HG03354 (cell line): ENCODE measurements around the gene PDIA6.

ENCODE experiments used
- ATAC-seq: cut with Tn5 transposase; IDR thresholded peaks from one replicate; pipeline ENCODE4 v1.9.1; 2021; ENCODE audit warnings: mild to moderate bottlenecking; ENCODE audit not compliant: unreplicated experiment, poor library complexity, severe bottlenecking

The PDIA6 gene

GRCh38 chr2:10741139-10741538 is 71.4 kb downstream of the PDIA6 start:
- ATAC-seq: no peak

- ATAC-seq: no peak
Observed at GRCh38 chr2:10740226-10740625, 72.4 kb downstream of the PDIA6 start.

GRCh38 chr2:10738192-10738591 is 74.4 kb downstream of the PDIA6 start:
- ATAC-seq: no peak

- ATAC-seq: no peak
Observed at GRCh38 chr2:10733980-10734379, 78.6 kb downstream of the PDIA6 start.

GRCh38 chr2:10733566-10733925 is 79.0 kb downstream of the PDIA6 start:
- ATAC-seq: no peak
